ENCODE data around the gene RHOH. TPM values are rescaled to one million over a fixed set of nuclear protein-coding genes. Genes with fewer than 3 reads are reported as not detected.

Gene RHOH
- polyA plus RNA-seq, 2 of the 4 experiments (the other 2 are of a cell fraction) = 0.08 to 0.26 TPM

DNA sequence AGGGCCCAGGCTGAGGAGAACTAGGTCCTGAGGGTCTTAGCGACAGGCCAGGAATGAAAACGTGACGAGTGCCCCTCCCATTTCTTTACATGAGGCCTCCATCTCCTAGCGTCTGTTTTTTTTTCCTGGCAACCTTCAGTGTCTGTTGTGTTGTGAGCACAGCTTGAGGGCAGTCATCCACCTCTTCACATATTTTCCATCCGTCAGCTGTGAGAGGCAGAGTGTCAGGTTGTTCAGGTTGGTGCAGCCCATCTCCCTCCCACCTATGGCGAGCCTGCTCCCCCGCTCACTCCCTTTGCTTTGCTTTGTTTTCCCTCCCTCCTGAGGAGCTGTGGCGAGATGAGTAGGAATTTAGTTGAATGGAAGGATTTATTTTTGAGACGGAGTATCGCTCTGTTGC, 86.6 kb downstream of the RHOH start:
- 90% methylated on average over 10 of the region's 10 CpGs for WGBS (ENCODE audit: missing lambda C conversion rate)
- ATAC-seq (no peak), DNase-seq (ENCODE audit: low read depth in 1 of 2, low spot score in 1 of 2) (no peak), FAIRE-seq (no peak)
- Histone ChIP-seq H3K4me3 (no peak overlapping the region), H3K4me1 (no peaks in the 10 kb centered on the region), H3K27ac (0 out of 6 replicates have a peak overlapping the region, but pooled peaks of 1 of the 2 experiments have one; percentile 16), H3K9me3 (no peaks in the 10 kb centered on the region), H3K4me2 (no peak overlapping the region)
- ChIA-PET POLR2A (interaction anchor here (0.6 kb wide), 1 partner anchor 33 kb away, joined by 3 read pairs; no protein-coding TSS in a partner anchor), CTCF (interaction anchor here (0.6 to 1.8 kb wide), 3 partner anchors 16 to 133 kb away, joined by 3 to 4 read pairs (median 3); no protein-coding TSS in a partner anchor)
- TF ChIP-seq PHF8 (IDR thresholded peaks at IDR 0.05; ENCODE audit: borderline replicate concordance, low read depth) (no peak), RFX5 (IDR thresholded peaks at IDR 0.05) (no peak), HOXB13 (CRISPR knock-in tag; IDR thresholded peaks at IDR 0.05; ENCODE audit: low read depth) (no peak), FOSL2 (IDR thresholded peaks at IDR 0.05) (no peak), FOSL2 (CRISPR knock-in tag; IDR thresholded peaks at IDR 0.05) (no peak), EHMT2 (IDR thresholded peaks at IDR 0.05; ENCODE audit: low read depth) (no peak), EHF (CRISPR knock-in tag; IDR thresholded peaks at IDR 0.05) (no peak)

DNA sequence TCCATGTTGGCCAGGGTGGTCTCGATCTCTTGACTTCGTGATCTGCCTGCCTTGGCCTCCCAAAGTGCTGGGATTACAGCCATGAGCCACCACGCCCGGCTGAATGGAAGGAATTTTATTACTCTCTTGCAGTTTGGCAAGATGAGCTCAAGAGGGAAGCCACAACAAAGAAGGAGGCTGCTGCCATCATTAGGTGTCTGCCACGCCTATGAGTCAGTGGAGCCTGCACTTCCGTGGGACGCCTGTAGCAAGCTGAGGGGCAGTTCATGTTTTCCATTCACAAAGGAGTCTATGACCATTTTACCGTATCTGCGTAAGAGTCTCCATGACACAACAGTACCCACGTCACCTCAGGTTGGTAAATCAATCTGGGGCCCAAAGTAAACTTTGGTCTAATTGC, 87.1 kb downstream of the RHOH start:
- POLR2A ChIA-PET = interaction anchor here (0.6 kb wide), 1 partner anchor 33 kb away, joined by 3 read pairs; no protein-coding TSS in a partner anchor
- TF ChIP-seq E2F6 (IDR thresholded peaks at IDR 0.05; ENCODE audit: borderline replicate concordance, low read depth) = no peak
- TF ChIP-seq, protein P1, sequence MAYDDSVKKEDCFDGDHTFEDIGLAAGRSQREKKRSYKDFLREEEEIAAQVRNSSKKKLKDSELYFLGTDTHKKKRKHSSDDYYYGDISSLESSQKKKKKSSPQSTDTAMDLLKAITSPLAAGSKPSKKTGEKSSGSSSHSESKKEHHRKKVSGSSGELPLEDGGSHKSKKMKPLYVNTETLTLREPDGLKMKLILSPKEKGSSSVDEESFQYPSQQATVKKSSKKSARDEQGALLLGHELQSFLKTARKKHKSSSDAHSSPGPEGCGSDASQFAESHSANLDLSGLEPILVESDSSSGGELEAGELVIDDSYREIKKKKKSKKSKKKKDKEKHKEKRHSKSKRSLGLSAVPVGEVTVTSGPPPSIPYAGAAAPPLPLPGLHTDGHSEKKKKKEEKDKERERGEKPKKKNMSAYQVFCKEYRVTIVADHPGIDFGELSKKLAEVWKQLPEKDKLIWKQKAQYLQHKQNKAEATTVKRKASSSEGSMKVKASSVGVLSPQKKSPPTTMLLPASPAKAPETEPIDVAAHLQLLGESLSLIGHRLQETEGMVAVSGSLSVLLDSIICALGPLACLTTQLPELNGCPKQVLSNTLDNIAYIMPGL (CRISPR knock-in tag; IDR thresholded peaks at IDR 0.05; ENCODE audit: borderline replicate concordance) = no peak
- no peak for TF ChIP-seq FOXS1 (CRISPR knock-in tag; IDR thresholded peaks at IDR 0.05)
- TF ChIP-seq EHF (CRISPR knock-in tag; IDR thresholded peaks at IDR 0.05) = no peak
- no peak for TF ChIP-seq CHD4 (IDR thresholded peaks at IDR 0.05; ENCODE audit: borderline replicate concordance)
- TF ChIP-seq PBX3 (IDR thresholded peaks at IDR 0.05) = no peak
- TF ChIP-seq JUN (IDR thresholded peaks at IDR 0.05) = no peak
- TF ChIP-seq ESRRA (IDR thresholded peaks at IDR 0.05; ENCODE audit: borderline replicate concordance, low read length) = no peak
- TF ChIP-seq BHLHE40 (IDR thresholded peaks at IDR 0.05; ENCODE audit: low read depth, low read length) = no peak
- no peak for TF ChIP-seq POLR2AphosphoS2 (conservative IDR thresholded peaks at IDR 0.05; ENCODE audit: low read length)
- TF ChIP-seq MAFK (IDR thresholded peaks at IDR 0.05; ENCODE audit: partially characterized antibody) = no peak
- TF ChIP-seq ZSCAN20 (CRISPR knock-in tag; IDR thresholded peaks at IDR 0.05) = no peak
- TF ChIP-seq SREBF2 (IDR thresholded peaks at IDR 0.05) = no peak
- TF ChIP-seq CTCF (IDR thresholded peaks at IDR 0.05) = no peak
- TF ChIP-seq, protein P2, sequence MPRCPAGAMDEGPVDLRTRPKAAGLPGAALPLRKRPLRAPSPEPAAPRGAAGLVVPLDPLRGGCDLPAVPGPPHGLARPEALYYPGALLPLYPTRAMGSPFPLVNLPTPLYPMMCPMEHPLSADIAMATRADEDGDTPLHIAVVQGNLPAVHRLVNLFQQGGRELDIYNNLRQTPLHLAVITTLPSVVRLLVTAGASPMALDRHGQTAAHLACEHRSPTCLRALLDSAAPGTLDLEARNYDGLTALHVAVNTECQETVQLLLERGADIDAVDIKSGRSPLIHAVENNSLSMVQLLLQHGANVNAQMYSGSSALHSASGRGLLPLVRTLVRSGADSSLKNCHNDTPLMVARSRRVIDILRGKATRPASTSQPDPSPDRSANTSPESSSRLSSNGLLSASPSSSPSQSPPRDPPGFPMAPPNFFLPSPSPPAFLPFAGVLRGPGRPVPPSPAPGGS (IDR thresholded peaks at IDR 0.05) = no peak
- TF ChIP-seq, protein P3, sequence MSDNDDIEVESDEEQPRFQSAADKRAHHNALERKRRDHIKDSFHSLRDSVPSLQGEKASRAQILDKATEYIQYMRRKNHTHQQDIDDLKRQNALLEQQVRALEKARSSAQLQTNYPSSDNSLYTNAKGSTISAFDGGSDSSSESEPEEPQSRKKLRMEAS (IDR thresholded peaks at IDR 0.05) = no peak
- TF ChIP-seq TFCP2L1 (CRISPR knock-in tag; IDR thresholded peaks at IDR 0.05) = no peak
- no peak for TF ChIP-seq NPAS2 (CRISPR knock-in tag; IDR thresholded peaks at IDR 0.05; ENCODE audit: borderline replicate concordance)
- no peak overlapping the region for H3K4me2 ChIP-seq

More for the DNA sequence above, 87.1 kb downstream of the RHOH start:
- no peaks in the 10 kb centered on the region for H3K9me3 ChIP-seq
- WGBS (ENCODE audit: missing lambda C conversion rate) = 61% methylated on average over 10 of the region's 10 CpGs
- no peaks in the 10 kb centered on the region for H3K4me1 ChIP-seq
- 0 out of 6 replicates have a peak overlapping the region, but pooled peaks of 1 of the 2 experiments have one; percentile 16 for H3K27ac ChIP-seq
- no peak overlapping the region for H3K4me3 ChIP-seq
- peak; percentile 56 to 74; a peak in 4 of 6 replicates for ATAC-seq
- no peak for FAIRE-seq
- CTCF ChIA-PET = interaction anchor here (0.6 to 1.8 kb wide), 5 partner anchors 17 to 133 kb away, joined by 3 to 4 read pairs (median 3); no protein-coding TSS in a partner anchor
- DNase-seq (ENCODE audit: low read depth in 1 of 2, low spot score in 1 of 2) = peak; percentile 18 to 70

Data from A549 (cell line).